Suppressor macrophage treated with lipopolysaccharide for 4 hours (primary cell): ENCODE results near the gene HORMAD1.
"Not testable (repeated sequence)": the region's sequence is repeated elsewhere in the genome, so short reads cannot be mapped to it uniquely, and the experiment has no call there.

Source experiments
- DNase-seq: peaks from one replicate; pipeline ENCODE4 v3.0.0-alpha.2; 2020

HORMAD1 gene

DNA sequence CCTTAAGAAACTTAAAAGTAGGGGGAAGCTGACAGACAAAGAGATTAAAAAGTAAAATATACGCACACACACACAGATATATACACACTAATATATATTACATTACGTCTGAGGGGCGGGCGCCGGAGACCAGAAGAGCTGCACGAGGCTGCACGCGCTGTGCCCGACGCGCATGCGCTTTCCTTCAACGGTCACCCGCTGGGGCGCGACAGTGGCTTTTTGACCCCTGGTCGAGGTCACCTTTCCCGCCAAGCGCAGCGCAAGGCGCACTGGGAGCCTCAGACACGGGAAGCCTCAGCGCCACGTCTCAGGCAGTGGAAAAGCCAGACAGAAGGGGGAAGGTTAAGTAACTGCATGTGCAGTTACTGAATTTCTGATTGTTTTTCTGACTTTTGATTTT lies at the start of gene HORMAD1:
Gene HORMAD1, minus strand, starts transcription at position 193 of the 400 bp plus-strand sequence. CDS start 1,390 bp downstream, outside the sequence.
- no peak for DNase-seq

DNA sequence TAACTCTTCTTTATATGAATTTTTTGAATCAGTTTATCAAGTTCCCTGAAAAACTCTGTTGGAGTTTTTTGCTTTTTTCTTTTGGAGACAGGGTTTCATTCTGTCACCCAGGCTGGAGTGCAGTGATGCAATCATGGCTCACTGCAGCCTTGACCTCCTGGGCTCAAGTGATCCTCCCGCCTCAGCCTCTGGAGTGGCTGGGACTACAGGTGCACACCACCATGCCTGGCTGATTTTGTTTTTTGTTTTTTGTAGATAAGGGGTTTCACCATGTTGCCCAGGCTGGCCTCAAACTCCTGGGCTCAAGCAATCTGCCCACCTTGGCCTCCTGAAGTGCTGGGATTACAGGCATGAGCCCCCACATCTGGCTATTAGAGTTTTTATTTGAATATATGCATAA lies 47.0 kb upstream of the HORMAD1 start:
- not testable (repeated sequence) for DNase-seq

GRCh38 chr1:150765977-150766301 lies 45.2 kb upstream of the HORMAD1 start:
- not testable (repeated sequence) for DNase-seq

DNA sequence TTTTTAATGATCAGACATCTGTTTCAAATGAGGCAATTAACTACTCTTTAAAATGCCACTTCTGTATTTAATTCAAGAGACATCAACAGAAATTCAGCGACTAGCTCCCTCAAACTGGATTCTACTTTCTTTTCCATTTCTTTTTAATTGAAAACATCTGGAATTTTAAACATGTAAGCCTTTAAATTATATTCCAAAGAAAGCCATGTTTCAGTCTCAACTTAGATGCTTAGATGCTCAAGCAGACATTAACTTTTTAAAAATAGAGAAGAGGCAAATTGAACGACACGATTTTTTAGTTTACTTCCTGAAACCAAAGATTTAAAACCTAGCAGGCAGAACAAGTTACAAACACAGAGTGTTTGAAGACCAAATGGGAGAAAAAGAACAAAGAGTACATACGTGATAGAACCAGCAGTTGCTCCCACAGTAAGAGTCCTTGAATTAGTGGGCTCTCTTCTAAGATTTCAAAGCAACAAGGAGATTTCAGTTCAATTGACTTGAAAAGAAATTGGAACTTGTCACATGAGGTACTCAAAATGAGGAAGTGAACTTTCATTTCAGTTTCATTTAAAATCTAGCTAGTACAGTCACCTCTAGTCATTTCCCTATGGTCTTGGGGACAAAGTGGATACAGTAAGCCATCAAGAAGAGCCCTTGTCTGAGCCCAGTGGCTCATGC lies 44.7 kb upstream of the HORMAD1 start, which contains the start of gene CTSS:
Gene CTSS, minus strand, starts transcription at position 483 of the 681 bp plus-strand sequence. CDS start 1,015 bp downstream, outside the sequence.
- peak; percentile 97 for DNase-seq

DNA sequence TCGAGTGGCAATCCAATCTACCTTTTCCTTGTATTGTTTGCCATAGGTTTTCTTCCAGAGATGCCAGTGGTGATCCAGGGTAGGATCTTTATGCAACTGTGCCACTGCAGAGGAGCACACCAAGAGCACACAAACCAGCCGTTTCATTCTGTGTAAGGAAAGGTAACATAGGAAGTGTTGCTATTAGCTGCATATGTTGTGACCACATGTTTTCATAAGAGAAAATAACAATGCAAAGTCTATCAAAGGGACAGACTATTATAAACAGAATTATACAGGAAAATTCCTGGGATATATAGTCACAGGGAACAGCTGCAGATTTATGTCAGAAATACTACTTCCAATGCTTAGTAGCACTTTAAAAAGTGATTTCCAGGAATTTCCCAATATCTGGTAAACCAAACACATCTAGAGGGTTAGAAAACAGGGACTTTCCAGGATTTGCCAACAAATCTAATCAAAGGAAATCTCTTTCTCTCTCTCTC lies 44.0 kb upstream of the HORMAD1 start:
- peak; percentile 89 for DNase-seq

GRCh38 chr1:150763018-150763417 lies 42.3 kb upstream of the HORMAD1 start:
- no peak for DNase-seq

- DNase-seq, result no peak
These were observed 41.9 kb upstream of the HORMAD1 start for GRCh38 chr1:150762552-150762951.

GRCh38 chr1:150761801-150762200 lies 41.1 kb upstream of the HORMAD1 start:
- peak; percentile 80 for DNase-seq

GRCh38 chr1:150760013-150760412 lies 39.3 kb upstream of the HORMAD1 start:
- DNase-seq, result peak; percentile 73

- DNase-seq, result no peak
These were observed 32.7 kb upstream of the HORMAD1 start for GRCh38 chr1:150753416-150753815.

GRCh38 chr1:150751443-150751842 lies 30.7 kb upstream of the HORMAD1 start:
- DNase-seq, result no peak

GRCh38 chr1:150749720-150750311 lies 29.1 kb upstream of the HORMAD1 start:
- no peak for DNase-seq

- no peak for DNase-seq
These were observed 28.4 kb upstream of the HORMAD1 start for GRCh38 chr1:150748878-150749719.

GRCh38 chr1:150730130-150730721 lies 9.5 kb upstream of the HORMAD1 start:
- DNase-seq, result no peak

GRCh38 chr1:150724336-150724735 lies 3.6 kb upstream of the HORMAD1 start:
- DNase-seq, result no peak

GRCh38 chr1:150720098-150720497 lies 597 bp downstream of the HORMAD1 start:
- DNase-seq, result no peak

DNA sequence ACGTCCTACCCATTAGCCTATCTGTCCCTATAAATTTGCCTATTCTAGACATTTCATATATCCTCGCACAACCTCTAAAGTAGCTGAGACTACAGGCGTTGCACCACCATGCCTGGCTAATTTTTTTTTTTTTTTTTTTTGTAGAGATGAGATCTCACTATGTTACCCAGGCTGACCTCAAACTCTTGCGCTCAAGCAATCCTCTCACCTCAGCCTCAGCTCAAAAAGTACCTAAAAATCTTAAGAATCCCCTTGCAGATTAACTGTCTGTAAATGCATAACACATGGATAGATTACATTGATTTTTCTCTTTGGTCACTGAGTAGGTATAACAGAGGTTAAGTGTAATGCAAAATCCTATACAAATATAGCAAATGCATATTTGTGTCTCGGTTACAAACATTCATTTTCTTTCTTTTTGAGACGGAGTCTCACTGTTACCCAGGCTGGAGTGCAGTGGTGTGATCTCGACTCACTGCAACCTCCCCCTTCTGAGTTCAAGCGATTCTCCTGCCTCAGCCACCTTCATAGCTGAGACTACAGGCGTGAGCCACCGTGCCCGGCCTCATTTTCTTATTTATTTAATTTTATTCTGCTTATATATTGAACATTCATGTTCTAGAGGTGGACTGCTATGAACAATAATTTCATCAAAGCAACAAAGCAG lies 2.3 kb downstream of the HORMAD1 start:
- no peak for DNase-seq

DNA sequence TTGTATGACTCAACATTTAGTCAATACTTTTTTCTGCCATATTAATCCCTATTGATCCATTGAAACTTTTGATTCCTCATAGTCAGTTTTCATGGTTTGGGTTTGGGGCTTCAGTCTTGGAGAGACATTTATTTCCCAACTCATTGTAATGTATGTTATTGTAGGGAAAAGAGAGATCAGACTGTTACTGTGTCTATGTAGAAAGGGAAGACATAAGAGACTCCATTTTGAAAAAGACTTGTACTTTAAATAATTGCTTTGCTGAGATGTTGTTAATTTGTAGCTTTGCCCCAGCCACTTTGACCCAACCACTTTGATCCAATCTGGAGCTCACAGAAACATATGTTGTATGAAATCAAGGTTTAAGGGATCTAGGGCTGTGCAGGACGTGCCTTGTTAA lies 11.7 kb downstream of the HORMAD1 start:
- DNase-seq, result not testable (repeated sequence)

DNA sequence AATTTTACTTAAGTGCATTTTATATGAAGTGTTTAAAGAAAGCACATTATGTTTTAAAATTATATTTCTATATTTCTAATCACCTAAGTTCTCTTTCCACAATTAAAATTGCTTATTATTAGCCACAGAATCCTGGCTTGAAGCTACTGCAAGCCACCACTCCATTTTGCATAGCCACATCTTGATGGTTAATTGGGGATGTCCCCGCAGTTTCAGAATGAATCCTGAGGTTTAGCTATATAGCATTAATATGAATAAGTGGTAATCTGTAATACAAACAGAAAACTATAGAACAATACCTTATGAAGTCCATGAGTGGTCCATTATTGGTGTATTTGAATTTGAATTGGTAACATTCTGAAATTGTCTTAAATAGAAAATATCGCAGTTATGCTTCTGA lies 12.1 kb downstream of the HORMAD1 start:
- DNase-seq, result no peak

DNA sequence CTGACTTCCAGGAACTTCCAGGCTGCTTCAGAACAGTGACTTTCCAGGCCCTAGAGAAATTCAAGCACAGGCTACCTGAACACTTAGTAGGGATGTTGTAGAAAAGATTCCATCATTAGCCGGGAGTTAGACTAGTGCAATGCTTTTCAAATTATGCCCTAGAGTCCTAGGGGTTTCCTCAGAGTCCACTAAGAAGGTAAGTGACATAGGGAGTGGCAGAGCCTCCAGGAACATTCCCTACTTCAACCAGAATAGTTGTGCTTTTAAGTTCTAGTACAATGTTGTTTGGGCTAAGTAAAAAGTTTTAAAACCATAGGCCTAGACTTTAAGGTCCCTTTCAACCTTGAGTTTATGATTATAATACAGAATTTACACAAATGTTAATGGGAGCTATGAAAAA lies 14.6 kb downstream of the HORMAD1 start:
- DNase-seq, result no peak

- no peak for DNase-seq
These were observed 17.3 kb downstream of the HORMAD1 start for GRCh38 chr1:150703427-150703826.
